Left lung (tissue), 10 donors: ENCODE measurements around the gene NUB1. TPM values are rescaled to one million over a fixed set of nuclear protein-coding genes. Genes with fewer than 3 reads are reported as not detected.

Experiments
- ATAC-seq: fragments of 200-7000 bp; cut with Tn5 transposase; one replicate; pipeline ENCODE4 v1.9.1; 2020; ENCODE audit warnings: moderate library complexity
- DNase-seq, 4 donors: peaks; one replicate each; pipeline ENCODE4 v3.0.0-alpha.2; 2013 to 2020
- H3K27ac ChIP-seq, 2 donors: fragments of 200-600 bp; sonication (generic) in 1 of 2; one replicate each; pipeline versions ENCODE4 v1.5.0 to v1.8.0; 2020 to 2021
- H3K27me3 ChIP-seq, 2 donors: fragments of 200-600 bp; sonication (generic) in 1 of 2; one replicate each; pipeline versions ENCODE4 v1.5.0 to v1.8.0; 2020 to 2021
- H3K36me3 ChIP-seq, 2 donors: fragments of 200-600 bp; sonication (generic) in 1 of 2; one replicate each; pipeline versions ENCODE4 v1.5.0 to v1.8.0; 2020 to 2021
- H3K4me1 ChIP-seq, 2 donors: fragments of 200-600 bp; one replicate each; pipeline ENCODE4 v1.8.0; 2021
- H3K4me3 ChIP-seq, 2 donors: fragments of 200-600 bp; sonication (generic) in 1 of 2; one replicate each; pipeline versions ENCODE4 v1.5.0 to v1.8.0; 2020 to 2021; ENCODE audit warnings: mild to moderate bottlenecking in 1 of 2
- H3K9me3 ChIP-seq, 2 donors: fragments of 200-600 bp; sonication (generic) in 1 of 2; one replicate each; pipeline versions ENCODE4 v1.5.0 to v1.8.0; 2020 to 2021
- CTCF ChIP-seq, 2 donors: fragments of 200-600 bp; sonication (generic) in 1 of 2; IDR thresholded peaks; one replicate each; pipeline versions ENCODE4 v1.5.0 to v1.8.0; 2021; ENCODE audit warnings: antibody characterized with exemption in 2 of 2
- intact Hi-C, 2 donors: fragments of 100-400 bp; cut with DNase I; formaldehyde crosslinking; loops; one replicate each; pipeline versions ENCODE4 v1.11.2 to v1.14.2; 2022
- polyA plus RNA-seq, 6 donors: library from polyadenylated mRNA; unstranded; fragments of 120-200 nt; gene quantifications; one replicate each; pipeline ENCODE4 v1.2.1, GENCODE V29; 2013; ENCODE audit not compliant: insufficient read length in 6 of 6
- total RNA-seq, 2 donors: library from RNA; stranded (reverse); fragmentation: NEBNext Ultra II Directional; extraction: Animal tissue kit (Norgen Biotek cat#: 25700); gene quantifications; one replicate each; pipeline ENCODE4 v1.2.1, GENCODE V29; 2021
- donor health status: DM: no; HTN: yes; CAD: no.
- donor health status: DM: no; HTN: no; CAD: no.

Gene NUB1
- total and polyA plus RNA-seq, 8 donors: 40.9 to 81.8 (median 72.0) TPM

DNA sequence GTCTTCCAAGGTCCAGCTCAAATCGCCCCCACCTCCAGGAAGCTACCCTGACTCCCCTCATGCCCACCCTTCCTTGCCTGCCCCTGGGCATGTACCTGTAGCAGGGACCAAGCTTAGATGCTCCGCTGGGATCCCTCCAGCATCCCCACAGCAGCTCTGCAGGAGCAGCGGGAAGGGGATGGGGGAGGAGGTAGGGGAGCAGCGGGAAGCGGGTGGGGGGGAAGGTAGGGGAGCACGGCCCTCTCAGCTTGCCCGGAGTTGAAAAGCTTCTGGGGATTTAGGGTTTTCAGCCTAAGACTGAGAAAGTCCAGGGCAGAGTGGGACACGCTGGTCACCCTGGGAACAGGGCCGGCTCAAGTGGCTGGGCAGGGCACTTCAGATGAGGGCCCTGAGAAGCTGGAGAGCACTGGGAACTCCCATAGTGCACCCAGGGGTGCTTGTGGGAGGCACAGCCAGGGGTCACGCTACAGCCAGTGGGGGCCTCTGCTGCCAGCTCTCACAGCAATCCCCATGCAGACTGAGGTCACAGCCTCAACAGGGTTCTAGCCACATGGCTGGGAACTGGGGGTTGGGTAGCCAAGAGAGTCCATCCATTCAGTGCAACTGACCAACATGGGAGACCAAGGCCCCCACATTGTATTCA is 54.8 kb downstream of the NUB1 start:
- no peak overlapping the region for H3K27ac ChIP-seq
- H3K4me3 ChIP-seq: no peak overlapping the region
- peak in 1 of 4 donors; percentile 77 for DNase-seq
- no peaks in the 10 kb centered on the region for H3K36me3 ChIP-seq
- intact Hi-C loops: no loop called here
- ATAC-seq: peak; percentile 93
- H3K4me1 ChIP-seq: no peaks in the 10 kb centered on the region
- peaks cover 0 to 35% of the 10 kb centered on the region in 2 donors for H3K27me3 ChIP-seq
- no peak for TF ChIP-seq CTCF (IDR thresholded peaks at IDR 0.05)
- no peaks in the 10 kb centered on the region for H3K9me3 ChIP-seq

- no peak for TF ChIP-seq CTCF (IDR thresholded peaks at IDR 0.05)
- intact Hi-C loops: no loop called here
- H3K27me3 ChIP-seq: peaks cover 0 to 32% of the 10 kb centered on the region in 2 donors
- no peaks in the 10 kb centered on the region for H3K4me1 ChIP-seq
- no peaks in the 10 kb centered on the region for H3K36me3 ChIP-seq
- no peak overlapping the region for H3K27ac ChIP-seq
- no peaks in the 10 kb centered on the region for H3K9me3 ChIP-seq
- no peak for ATAC-seq
- no peak for DNase-seq
- no peak overlapping the region for H3K4me3 ChIP-seq
Observed at GRCh38 chr7:151397026-151397425, 55.4 kb downstream of the NUB1 start.

GRCh38 chr7:151398446-151399304 is 57.1 kb downstream of the NUB1 start:
- DNase-seq (peak in 1 of 4 donors; percentile 43), ATAC-seq (no peak)
- Histone ChIP-seq H3K9me3 (no peaks in the 10 kb centered on the region), H3K27ac (no peak overlapping the region), H3K36me3 (no peaks in the 10 kb centered on the region), H3K4me1 (no peaks in the 10 kb centered on the region), H3K27me3 (peaks cover 0 to 20% of the 10 kb centered on the region in 2 donors), H3K4me3 (no peak overlapping the region)
- no peak for TF ChIP-seq CTCF (IDR thresholded peaks at IDR 0.05)
- intact Hi-C loops: no loop called here

GRCh38 chr7:151399305-151399601 is 57.6 kb downstream of the NUB1 start:
- intact Hi-C loops: no loop called here
- H3K36me3 ChIP-seq: no peaks in the 10 kb centered on the region
- no peaks in the 10 kb centered on the region for H3K4me1 ChIP-seq
- DNase-seq (peak in 1 of 4 donors; percentile 47), ATAC-seq (no peak)
- TF ChIP-seq CTCF (IDR thresholded peaks at IDR 0.05): no peak
- H3K27me3 ChIP-seq: peaks cover 0 to 14% of the 10 kb centered on the region in 2 donors
- no peak overlapping the region for H3K27ac ChIP-seq
- no peaks in the 10 kb centered on the region for H3K9me3 ChIP-seq
- no peak overlapping the region for H3K4me3 ChIP-seq

DNA sequence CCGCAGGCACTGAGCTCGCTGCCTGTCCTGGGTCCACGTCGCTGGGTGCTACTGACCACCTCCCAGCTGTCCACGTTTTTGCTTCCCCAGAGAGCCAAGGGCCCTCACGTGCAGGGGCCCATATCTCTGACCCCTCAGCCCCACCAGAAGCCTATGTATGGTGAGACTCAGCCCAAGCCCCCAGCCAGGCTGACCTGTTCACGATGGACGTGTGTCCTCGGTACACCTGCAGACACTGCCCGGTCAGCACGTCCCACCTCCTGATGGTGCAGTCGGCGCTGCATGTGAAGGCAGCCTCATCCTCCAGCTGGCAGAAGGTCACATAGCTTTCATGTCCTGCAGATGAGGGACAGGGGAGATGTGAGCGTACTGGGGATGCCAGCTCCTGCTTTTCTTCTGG is 58.3 kb downstream of the NUB1 start:
- ATAC-seq (no peak), DNase-seq (peak in 1 of 4 donors; percentile 67)
- TF ChIP-seq CTCF (IDR thresholded peaks at IDR 0.05): no peak
- intact Hi-C loops: no loop called here
- Histone ChIP-seq H3K27ac (no peak overlapping the region), H3K27me3 (peaks cover 0 to 16% of the 10 kb centered on the region in 2 donors), H3K36me3 (no peaks in the 10 kb centered on the region), H3K4me3 (no peak overlapping the region), H3K4me1 (peaks cover 0 to 6% of the 10 kb centered on the region in 2 donors), H3K9me3 (no peaks in the 10 kb centered on the region)
